ENCODE measurements around the gene C2orf92. TPM values are rescaled to one million over a fixed set of nuclear protein-coding genes. Genes with fewer than 3 reads are reported as not detected.

C2orf92 gene
- total RNA-seq, 1 experiment from 2014 or later: 3.0 TPM

- DNase-seq (no peak), ATAC-seq (no peak)
- H3K4me2 ChIP-seq (ENCODE audit: low read length): no peak overlapping the region
- 0 out of 2 replicates have a peak, but pooled peaks cover 5% of the 10 kb centered on the region for H3K4me1 ChIP-seq (ENCODE audit: insufficient read depth, low read length)
- H3K9ac ChIP-seq (ENCODE audit: low read length): no peak overlapping the region
- H3K27ac ChIP-seq (ENCODE audit: low read length): no peak overlapping the region
- H3K36me3 ChIP-seq (ENCODE audit: low read depth, low read length): no peaks in the 10 kb centered on the region
- intact Hi-C loops (cut with micrococcal nuclease): no loop called here
- H3F3A ChIP-seq (ENCODE audit: low read length, unreplicated experiment): no peaks in the 10 kb centered on the region
- POLR2A ChIA-PET (ENCODE audit: unreplicated experiment): interaction anchor here (0.9 kb wide), 1 partner anchor 34 kb away, joined by 4 read pairs; no protein-coding TSS in a partner anchor
- no peaks in the 10 kb centered on the region for H3K9me3 ChIP-seq (ENCODE audit: low read length)
- no TSS peak for BruUV-seq (replicated peaks)
- H2AFZ ChIP-seq (ENCODE audit: low read length): no peak overlapping the region
- no peaks in the 10 kb centered on the region for H4K20me1 ChIP-seq (ENCODE audit: low read length)
- CTCF ChIA-PET: interaction anchor here (1.8 kb wide), 1 partner anchor 108 kb away, joined by 11 read pairs; no protein-coding TSS in a partner anchor
- H3K9me2 ChIP-seq (replicated peaks; ENCODE audit: low read length): no peaks in the 10 kb centered on the region
- H3K4me3 ChIP-seq (ENCODE audit: low read length): no peak overlapping the region
- H3K79me2 ChIP-seq (ENCODE audit: low read length): no peaks in the 10 kb centered on the region
- H3K27me3 ChIP-seq (ENCODE audit: low read length): no peaks in the 10 kb centered on the region
- TF ChIP-seq CTCF (conservative IDR thresholded peaks at IDR 0.05; ENCODE audit: low read depth, low read length) (no peak), EZH2phosphoT487 (IDR thresholded peaks at IDR 0.05; ENCODE audit: borderline replicate concordance, low read length) (no peak), EZH2 (IDR thresholded peaks at IDR 0.05; ENCODE audit: low read length, unreplicated experiment) (no peak)
These were observed 29.0 kb downstream of the C2orf92 start for GRCh38 chr2:97698530-97698929.

GRCh38 chr2:97699765-97700444 is 30.4 kb downstream of the C2orf92 start:
- Histone ChIP-seq H3K36me3 (ENCODE audit: low read depth, low read length) (no peaks in the 10 kb centered on the region), H3K27ac (ENCODE audit: low read length) (no peak overlapping the region), H3K79me2 (ENCODE audit: low read length) (no peaks in the 10 kb centered on the region), H3K9me2 (replicated peaks; ENCODE audit: low read length) (no peaks in the 10 kb centered on the region), H3K4me2 (ENCODE audit: low read length) (no peak overlapping the region), H3K9ac (ENCODE audit: low read length) (no peak overlapping the region), H3F3A (ENCODE audit: low read length, unreplicated experiment) (no peaks in the 10 kb centered on the region), H3K4me3 (ENCODE audit: low read length) (no peak overlapping the region), H4K20me1 (ENCODE audit: low read length) (no peaks in the 10 kb centered on the region), H3K4me1 (ENCODE audit: insufficient read depth, low read length) (0 out of 2 replicates have a peak, but pooled peaks cover 5% of the 10 kb centered on the region), H3K9me3 (ENCODE audit: low read length) (no peaks in the 10 kb centered on the region), H2AFZ (ENCODE audit: low read length) (peak overlapping the region; percentile 81), H3K27me3 (ENCODE audit: low read length) (no peaks in the 10 kb centered on the region)
- peak; percentile 80 for ATAC-seq
- CTCF ChIA-PET: interaction anchor here (0.6 to 1.5 kb wide), 2 partner anchors 48 to 109 kb away, joined by 5 to 6 read pairs; no protein-coding TSS in a partner anchor
- no TSS peak for BruUV-seq (replicated peaks)
- TF ChIP-seq EZH2phosphoT487 (IDR thresholded peaks at IDR 0.05; ENCODE audit: borderline replicate concordance, low read length): no peak
- peak; percentile 68 for TF ChIP-seq CTCF (conservative IDR thresholded peaks at IDR 0.05; ENCODE audit: low read depth, low read length)
- POLR2A ChIA-PET (ENCODE audit: unreplicated experiment): no interaction called here
- peak; percentile 74 for DNase-seq
- intact Hi-C loops (cut with micrococcal nuclease): loop anchor here (5.0 to 10.0 kb wide), 3 partner anchors 487 to 685 kb away; no protein-coding TSS in a partner anchor

GRCh38 chr2:97701186-97701585 is 31.7 kb downstream of the C2orf92 start:
- no peaks in the 10 kb centered on the region for H3K79me2 ChIP-seq (ENCODE audit: low read length)
- no peaks in the 10 kb centered on the region for H3K9me3 ChIP-seq (ENCODE audit: low read length)
- intact Hi-C loops (cut with micrococcal nuclease): loop anchor here (5.0 to 10.0 kb wide), 3 partner anchors 486 to 684 kb away; no protein-coding TSS in a partner anchor
- no peaks in the 10 kb centered on the region for H4K20me1 ChIP-seq (ENCODE audit: low read length)
- 0 out of 2 replicates have a peak, but pooled peaks cover 5% of the 10 kb centered on the region for H3K4me1 ChIP-seq (ENCODE audit: insufficient read depth, low read length)
- BruUV-seq (replicated peaks): no TSS peak
- H3K9me2 ChIP-seq (replicated peaks; ENCODE audit: low read length): no peaks in the 10 kb centered on the region
- no peak overlapping the region for H2AFZ ChIP-seq (ENCODE audit: low read length)
- no peak overlapping the region for H3K27ac ChIP-seq (ENCODE audit: low read length)
- H3K27me3 ChIP-seq (ENCODE audit: low read length): no peaks in the 10 kb centered on the region
- no peak overlapping the region for H3K9ac ChIP-seq (ENCODE audit: low read length)
- no peaks in the 10 kb centered on the region for H3F3A ChIP-seq (ENCODE audit: low read length, unreplicated experiment)
- no peak for TF ChIP-seq CTCF (conservative IDR thresholded peaks at IDR 0.05; ENCODE audit: low read depth, low read length)
- TF ChIP-seq EZH2 (IDR thresholded peaks at IDR 0.05; ENCODE audit: low read length, unreplicated experiment): no peak
- TF ChIP-seq EZH2phosphoT487 (IDR thresholded peaks at IDR 0.05; ENCODE audit: borderline replicate concordance, low read length): no peak
- no peaks in the 10 kb centered on the region for H3K36me3 ChIP-seq (ENCODE audit: low read depth, low read length)
- ChIA-PET POLR2A (ENCODE audit: unreplicated experiment) (no interaction called here), CTCF (no interaction called here)
- DNase-seq: no peak
- ATAC-seq: no peak
- H3K4me3 ChIP-seq (ENCODE audit: low read length): no peak overlapping the region
- H3K4me2 ChIP-seq (ENCODE audit: low read length): no peak overlapping the region
